Mucosa of rectum (tissue), 2 donors: ENCODE results near the gene IDI1.
"Not testable (repeated sequence)": the region's sequence is repeated elsewhere in the genome, so short reads cannot be mapped to it uniquely, and the experiment has no call there.

Experiments
- H3K27ac ChIP-seq, 2 donors: one replicate each; pipeline ENCODE4 v1.7.0; 2013; ENCODE audit warnings: inconsistent platforms in 2 of 2, low read depth in 2 of 2, low read length in 2 of 2
- H3K27me3 ChIP-seq, 2 donors: one replicate each; pipeline ENCODE4 v1.7.0; 2013; ENCODE audit warnings: low read length in 2 of 2; ENCODE audit not compliant: control insufficient read depth in 2 of 2, insufficient read depth in 2 of 2
- H3K36me3 ChIP-seq, 2 donors: one replicate each; pipeline ENCODE4 v1.7.0; 2013; ENCODE audit warnings: low read length in 2 of 2; ENCODE audit not compliant: control insufficient read depth in 2 of 2, insufficient read depth in 2 of 2
- H3K4me1 ChIP-seq, 2 donors: one replicate each; pipeline ENCODE4 v1.7.0; 2013; ENCODE audit warnings: low read length in 2 of 2, mild to moderate bottlenecking in 1 of 2; ENCODE audit not compliant: control insufficient read depth in 2 of 2, insufficient read depth in 2 of 2
- H3K4me3 ChIP-seq, 2 donors: one replicate each; pipeline ENCODE4 v1.7.0; 2013; ENCODE audit warnings: low read length in 2 of 2
- H3K9ac ChIP-seq, 2 donors: one replicate each; pipeline ENCODE4 v1.7.0; 2013; ENCODE audit warnings: low read length in 2 of 2, low read depth in 1 of 2, mild to moderate bottlenecking in 1 of 2
- H3K9me3 ChIP-seq, 2 donors: one replicate each; pipeline ENCODE4 v1.7.0; 2013; ENCODE audit warnings: low read length in 2 of 2; ENCODE audit not compliant: control insufficient read depth in 2 of 2
- donor health status: healthy.
- donor health status: Normal muscosa, but diverticular disease.

The IDI1 gene

DNA sequence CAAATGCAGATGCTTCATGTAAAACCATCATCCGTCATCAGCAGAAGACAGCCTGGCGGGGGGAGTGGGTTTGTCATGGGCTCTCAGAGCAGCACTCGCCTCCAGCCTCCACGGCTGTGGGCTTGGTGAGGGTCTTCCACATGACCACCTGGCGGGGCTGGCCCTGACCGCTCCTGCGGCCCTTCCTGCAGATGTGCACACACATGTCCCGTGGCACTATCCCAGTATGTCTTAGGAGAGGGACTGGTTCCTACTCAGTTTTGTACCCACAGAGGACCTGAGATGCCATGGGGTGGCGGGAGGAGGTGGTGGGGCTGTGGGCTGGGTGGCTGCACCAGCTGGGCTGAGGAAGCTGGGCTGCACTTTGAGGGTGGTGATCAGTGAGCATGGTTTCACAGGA lies 28.0 kb downstream of the IDI1 start:
- H3K9ac ChIP-seq, result no peak overlapping the region
- peaks cover 24 to 25% of the 10 kb centered on the region in 2 donors for H3K36me3 ChIP-seq
- no peak overlapping the region for H3K4me3 ChIP-seq
- no peaks in the 10 kb centered on the region for H3K9me3 ChIP-seq
- no peaks in the 10 kb centered on the region for H3K4me1 ChIP-seq
- H3K27ac ChIP-seq, result no peak overlapping the region
- no peaks in the 10 kb centered on the region for H3K27me3 ChIP-seq

DNA sequence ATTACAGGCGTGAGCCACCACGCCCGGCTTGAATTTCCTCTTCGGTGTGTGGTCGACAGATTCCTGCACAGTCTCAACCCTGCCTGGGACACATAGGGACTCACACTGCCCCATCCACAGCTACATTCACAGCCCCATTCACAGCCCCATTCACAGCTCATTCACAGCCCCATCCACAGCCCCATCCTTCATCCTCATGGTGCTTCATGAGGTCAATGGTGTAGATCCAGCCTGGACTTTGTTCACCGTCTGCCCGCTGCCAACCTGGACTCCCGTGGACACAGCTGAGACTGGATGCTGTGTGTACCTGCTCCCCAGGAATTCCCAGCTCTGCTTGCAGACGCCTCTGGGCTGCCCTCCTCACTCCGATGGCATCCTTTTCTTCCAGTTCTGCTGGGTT lies 28.5 kb downstream of the IDI1 start:
- no peak overlapping the region for H3K9ac ChIP-seq
- no peaks in the 10 kb centered on the region for H3K27me3 ChIP-seq
- H3K4me1 ChIP-seq, result no peaks in the 10 kb centered on the region
- H3K9me3 ChIP-seq, result no peaks in the 10 kb centered on the region
- no peak overlapping the region for H3K4me3 ChIP-seq
- H3K27ac ChIP-seq, result no peak overlapping the region
- H3K36me3 ChIP-seq, result peaks cover 28 to 29% of the 10 kb centered on the region in 2 donors

DNA sequence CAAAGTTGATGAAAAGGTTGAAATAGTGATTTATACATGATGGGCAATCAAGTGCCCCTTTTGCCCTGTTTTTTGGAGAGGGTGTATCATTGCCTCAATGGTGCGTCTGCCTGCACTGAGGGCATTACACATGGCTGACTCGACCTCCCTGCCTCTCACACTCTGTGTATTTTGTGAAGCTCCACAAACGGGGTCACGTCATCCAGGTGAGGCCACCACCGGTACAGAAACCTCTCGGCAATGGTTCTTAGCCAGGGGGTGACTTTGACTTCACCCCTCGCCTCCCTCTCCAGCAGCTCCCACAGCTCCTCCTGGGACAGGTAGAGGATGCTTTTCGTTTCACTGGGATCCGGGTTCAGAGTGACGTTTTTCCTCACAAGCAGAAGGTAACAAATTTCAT lies 29.6 kb downstream of the IDI1 start:
- Histone ChIP-seq H3K27ac (no peak overlapping the region), H3K9ac (no peak overlapping the region), H3K36me3 (peaks cover 33 to 35% of the 10 kb centered on the region in 2 donors), H3K4me1 (no peaks in the 10 kb centered on the region), H3K4me3 (no peak overlapping the region), H3K27me3 (no peaks in the 10 kb centered on the region), H3K9me3 (no peaks in the 10 kb centered on the region)

DNA sequence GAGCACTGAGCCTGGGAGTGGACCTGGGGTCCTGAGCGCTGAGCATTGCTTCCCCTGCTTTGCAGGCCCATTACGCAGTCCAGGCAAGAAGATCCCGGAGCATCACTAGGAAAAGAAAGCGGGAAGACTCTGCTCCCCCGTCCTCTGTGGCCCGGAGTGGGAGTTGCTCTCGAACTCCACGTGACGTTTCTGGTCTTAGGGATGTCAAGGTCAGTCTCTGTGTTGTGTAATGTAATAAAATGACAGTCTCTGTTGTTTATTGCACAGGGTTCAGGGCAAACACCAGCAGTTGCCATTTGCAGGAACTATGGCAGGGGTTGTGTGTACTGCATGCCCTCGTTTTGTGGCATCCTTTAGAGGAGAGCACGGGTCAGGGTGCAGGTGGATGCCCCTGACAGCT lies 33.2 kb downstream of the IDI1 start:
- Histone ChIP-seq H3K9ac (no peak overlapping the region), H3K36me3 (peaks cover 60 to 61% of the 10 kb centered on the region in 2 donors), H3K27me3 (no peaks in the 10 kb centered on the region), H3K9me3 (no peaks in the 10 kb centered on the region), H3K4me1 (no peaks in the 10 kb centered on the region), H3K27ac (no peak overlapping the region), H3K4me3 (no peak overlapping the region)

DNA sequence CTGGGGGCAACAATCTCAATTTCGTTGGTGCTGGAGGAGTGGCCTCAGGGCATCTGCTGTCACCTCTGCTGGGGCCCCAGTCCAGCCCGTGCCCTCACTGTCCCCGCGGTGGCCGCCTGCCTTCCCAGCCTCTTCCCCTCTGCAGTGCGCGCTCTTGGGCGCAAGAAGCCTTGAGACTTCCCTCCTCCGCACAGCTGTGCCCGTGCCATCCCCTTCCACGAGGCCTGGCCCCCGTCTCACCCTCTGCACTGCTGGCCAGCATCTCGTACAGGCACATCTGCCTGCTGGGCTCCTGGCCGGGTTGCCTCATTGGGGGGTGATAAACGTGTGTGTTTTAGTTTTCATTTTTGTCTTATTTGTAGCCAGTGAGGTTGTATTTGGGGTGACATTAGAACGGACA lies 37.2 kb downstream of the IDI1 start:
- Histone ChIP-seq H3K27ac (no peak overlapping the region), H3K9me3 (no peaks in the 10 kb centered on the region), H3K27me3 (no peaks in the 10 kb centered on the region), H3K4me3 (no peak overlapping the region), H3K4me1 (no peaks in the 10 kb centered on the region), H3K9ac (no peak overlapping the region), H3K36me3 (peaks cover 57 to 78% of the 10 kb centered on the region in 2 donors)

DNA sequence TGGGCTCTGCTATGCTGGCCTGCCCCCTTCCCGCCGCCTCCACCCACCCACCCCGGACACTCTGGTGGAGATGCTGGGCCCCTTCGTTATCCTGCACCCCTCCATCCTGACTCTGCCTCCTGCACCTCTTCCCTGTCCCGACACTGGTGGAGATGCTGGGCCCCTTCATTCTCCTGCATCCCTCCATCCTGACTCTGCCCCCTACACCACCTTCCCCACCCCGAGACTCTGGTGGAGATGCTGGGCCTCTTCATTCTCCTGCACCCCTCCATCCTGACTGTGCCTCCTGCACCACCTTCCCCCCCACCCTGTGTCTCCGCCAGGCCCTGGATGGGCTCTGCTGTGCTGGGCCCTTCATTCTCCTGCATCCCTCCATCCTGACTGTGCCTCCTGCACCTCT lies 38.2 kb downstream of the IDI1 start:
- Histone ChIP-seq H3K4me1 (no peaks in the 10 kb centered on the region), H3K27ac (no peak overlapping the region), H3K4me3 (no peak overlapping the region), H3K27me3 (no peaks in the 10 kb centered on the region), H3K9me3 (no peaks in the 10 kb centered on the region), H3K36me3 (peaks cover 55 to 79% of the 10 kb centered on the region in 2 donors), H3K9ac (no peak overlapping the region)

DNA sequence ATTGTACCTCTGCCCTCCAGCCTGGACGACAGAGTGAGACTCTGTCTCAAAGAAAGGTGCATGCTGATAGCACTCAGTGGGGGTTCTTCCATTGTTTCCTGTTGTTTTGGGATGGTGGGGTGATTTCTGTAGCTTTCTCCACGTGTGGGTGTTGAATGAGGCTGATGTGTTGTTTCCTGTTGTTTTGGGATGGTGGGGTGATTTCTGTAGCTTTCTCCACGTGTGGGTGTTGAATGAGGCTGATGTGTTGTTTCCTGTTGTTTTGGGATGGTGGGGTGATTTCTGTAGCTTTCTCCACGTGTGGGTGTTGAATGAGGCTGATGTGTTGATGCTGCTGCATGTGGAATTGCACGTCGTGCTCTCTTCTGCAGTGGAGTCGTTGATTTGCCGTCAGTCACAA lies 39.0 kb downstream of the IDI1 start:
- H3K27ac ChIP-seq, H3K27me3 ChIP-seq, H3K4me3 ChIP-seq, H3K9me3 ChIP-seq, H3K4me1 ChIP-seq, H3K9ac ChIP-seq: not testable (repeated sequence)
- peaks cover 54 to 83% of the 10 kb centered on the region in 2 donors for H3K36me3 ChIP-seq

DNA sequence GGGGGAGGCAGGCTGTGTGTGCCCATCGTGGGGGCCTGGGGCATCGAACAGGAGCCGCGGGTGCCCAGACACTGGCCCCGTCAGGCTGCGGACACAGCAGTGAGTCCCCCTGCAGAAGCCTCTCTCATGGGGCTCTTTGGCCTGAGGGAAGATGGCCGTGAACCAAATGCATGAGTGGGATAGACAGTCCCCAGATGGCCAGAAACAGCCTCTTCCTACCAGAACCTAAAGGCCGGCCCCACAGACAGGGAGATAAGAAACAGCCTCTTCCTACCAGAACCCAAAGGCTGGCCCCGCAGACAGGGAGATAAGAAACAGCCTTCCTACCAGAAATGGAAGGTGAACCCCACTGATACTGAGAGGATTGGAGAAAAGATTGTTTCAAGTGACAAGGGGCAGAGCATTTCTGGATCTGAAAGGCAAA lies 39.8 kb downstream of the IDI1 start:
- no peaks in the 10 kb centered on the region for H3K27me3 ChIP-seq
- H3K27ac ChIP-seq, result no peak overlapping the region
- no peak overlapping the region for H3K9ac ChIP-seq
- no peaks in the 10 kb centered on the region for H3K9me3 ChIP-seq
- no peaks in the 10 kb centered on the region for H3K4me1 ChIP-seq
- no peak overlapping the region for H3K4me3 ChIP-seq
- H3K36me3 ChIP-seq, result peaks cover 58 to 87% of the 10 kb centered on the region in 2 donors

DNA sequence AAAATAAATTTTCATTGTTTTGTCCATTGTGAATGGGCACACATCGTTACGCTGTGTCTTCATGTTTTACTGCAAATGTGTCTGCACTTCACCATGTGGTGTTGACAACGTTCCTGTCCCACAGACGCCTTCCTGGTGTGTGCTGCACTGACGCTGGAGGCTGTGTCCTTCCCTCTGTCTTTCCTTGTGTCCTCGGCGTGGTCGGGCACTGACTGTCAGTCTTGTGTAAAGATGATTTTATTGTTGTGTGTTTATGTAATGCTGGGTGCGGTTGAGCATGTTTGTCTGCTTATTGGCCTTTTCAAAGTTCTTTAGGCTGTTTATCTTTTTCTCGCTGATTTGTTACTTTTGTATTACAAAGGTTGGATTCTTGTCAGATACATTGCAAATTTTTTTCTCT lies 41.3 kb downstream of the IDI1 start:
- Histone ChIP-seq H3K4me1 (no peaks in the 10 kb centered on the region), H3K27me3 (no peaks in the 10 kb centered on the region), H3K9me3 (no peaks in the 10 kb centered on the region), H3K27ac (no peak overlapping the region), H3K36me3 (peaks cover 65 to 94% of the 10 kb centered on the region in 2 donors), H3K9ac (no peak overlapping the region), H3K4me3 (no peak overlapping the region)

DNA sequence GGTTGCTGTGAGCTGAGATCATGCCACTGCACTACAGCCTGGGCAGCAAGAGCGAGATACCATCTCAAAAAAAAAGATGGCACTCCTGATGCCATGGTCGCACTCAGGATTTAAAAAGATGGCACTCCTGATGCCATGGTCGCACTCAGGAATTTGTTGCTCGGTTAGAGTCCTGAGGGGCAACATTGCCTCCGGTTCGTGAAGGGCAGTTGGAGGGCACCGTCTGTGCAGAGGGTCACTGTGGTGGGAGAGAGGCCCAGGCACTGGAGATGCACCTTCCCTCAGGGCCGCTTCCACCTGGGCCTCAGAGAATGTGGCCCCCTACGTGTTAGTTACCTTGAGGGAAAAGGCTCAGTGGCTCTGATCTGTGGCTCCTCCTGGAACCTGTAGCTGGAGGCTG lies 42.3 kb downstream of the IDI1 start:
- Histone ChIP-seq H3K27ac (no peak overlapping the region), H3K36me3 (peaks cover 63 to 93% of the 10 kb centered on the region in 2 donors), H3K4me3 (no peak overlapping the region), H3K9me3 (no peaks in the 10 kb centered on the region), H3K4me1 (no peaks in the 10 kb centered on the region), H3K27me3 (no peaks in the 10 kb centered on the region), H3K9ac (no peak overlapping the region)
